Vagina (tissue), 2 donors: ENCODE data around the gene DPYD. TPM values are rescaled to one million over a fixed set of nuclear protein-coding genes. Genes with fewer than 3 reads are reported as not detected.

Source experiments
- DNase-seq, 2 donors: peaks; one replicate each; pipeline ENCODE4 v3.0.0-alpha.2; 2017; ENCODE audit errors: extremely low spot score in 2 of 2
- H3K27ac ChIP-seq: fragments of 200-600 bp; sonication (generic); one replicate; pipeline ENCODE4 v1.5.1; 2019
- H3K27me3 ChIP-seq: fragments of 200-600 bp; sonication (generic); one replicate; pipeline ENCODE4 v1.5.1; 2019
- H3K36me3 ChIP-seq, 2 donors: fragments of 200-600 bp; sonication (generic); one replicate each; pipeline ENCODE4 v1.5.1; 2017 to 2019
- H3K4me1 ChIP-seq: fragments of 200-600 bp; sonication (generic); one replicate; pipeline ENCODE4 v1.5.1; 2019
- H3K4me3 ChIP-seq, 2 donors: fragments of 200-600 bp; sonication (generic); 1 replicate in 1 of 2; 2 replicates in 1 of 2; pipeline ENCODE4 v1.5.1; 2016 to 2019
- H3K9me3 ChIP-seq: fragments of 200-600 bp; sonication (generic); one replicate; pipeline ENCODE4 v1.5.1; 2019
- POLR2A ChIP-seq, 2 donors: fragments of 450-650 bp; IDR thresholded peaks; one replicate each; pipeline ENCODE4 v1.6.1; 2017; ENCODE audit warnings: antibody characterized with exemption in 2 of 2, mild to moderate bottlenecking in 2 of 2, moderate library complexity in 2 of 2
- POLR2AphosphoS5 ChIP-seq, 2 donors: sonication (generic); formaldehyde crosslinking; IDR thresholded peaks; one replicate each; pipeline ENCODE4 v1.9.0; 2017; ENCODE audit warnings: antibody characterized with exemption in 2 of 2, mild to moderate bottlenecking in 2 of 2, low read depth in 1 of 2; ENCODE audit not compliant: insufficient read depth in 1 of 2
- intact Hi-C: fragments of 100-400 bp; cut with DNase I; formaldehyde crosslinking; loops from one replicate; pipeline ENCODE4 v1.15.1; 2023
- total RNA-seq: library from RNA; depleted of rRNA; stranded (reverse); fragments of >200 nt; gene quantifications from one replicate; pipeline ENCODE4 v1.2.3, GENCODE V29; 2016
- TF ChIP-seq, protein P1 (sequence below), 3 experiments: fragments of 450-650 bp in 2 of 3; fragments of 200-600 bp in 1 of 3; sonication (generic) in 1 of 3; IDR thresholded peaks; one replicate each; pipeline ENCODE4 v1.5.1; 2017 to 2019; ENCODE audit warnings: antibody characterized with exemption in 3 of 3, mild to moderate bottlenecking in 2 of 3, moderate library complexity in 2 of 3

The DPYD gene
- total RNA-seq, 1 donor from 2014 or later = 45.7 TPM

DNA sequence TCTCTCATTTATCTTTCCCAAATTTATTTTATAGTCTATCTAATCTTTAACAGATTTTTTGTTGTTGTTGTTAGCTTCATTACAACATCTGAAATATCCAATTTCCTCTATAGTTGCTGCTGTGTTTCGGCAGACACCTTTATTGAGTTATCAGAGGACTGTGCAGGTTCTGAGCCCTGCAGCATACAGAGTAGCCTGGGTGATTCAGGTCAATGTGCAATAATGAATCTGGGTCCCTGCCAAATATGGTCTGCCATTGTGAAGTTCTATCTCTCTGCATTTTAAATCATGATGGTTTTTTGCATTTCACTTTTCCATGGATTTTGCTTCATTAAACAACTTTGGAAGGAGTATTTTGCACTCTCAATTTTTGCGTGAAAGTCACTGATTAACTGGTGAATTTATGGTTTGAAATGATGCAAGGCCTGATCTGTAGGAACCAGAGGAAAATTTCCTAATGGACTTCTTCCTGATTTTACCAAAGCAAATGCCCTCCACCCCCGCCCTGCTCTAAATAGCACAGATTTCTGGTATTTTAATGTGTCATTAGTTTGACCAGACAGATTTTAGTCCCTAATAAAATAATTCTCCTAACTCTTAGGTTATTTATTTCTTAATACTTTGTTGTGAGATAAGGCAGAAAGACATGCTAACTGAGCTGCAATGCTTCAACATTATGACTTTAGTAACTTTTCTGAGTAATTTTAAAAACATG, 797.0 kb downstream of the DPYD start:
- no peaks in the 10 kb centered on the region for H3K27me3 ChIP-seq
- peaks cover 10% of the 10 kb centered on the region for H3K4me1 ChIP-seq
- TF ChIP-seq POLR2AphosphoS5 (IDR thresholded peaks at IDR 0.05; ENCODE audit: insufficient read depth in 1 of 2, low read depth in 1 of 2) (no peak), POLR2A (IDR thresholded peaks at IDR 0.05) (no peak)
- TF ChIP-seq, protein P1, sequence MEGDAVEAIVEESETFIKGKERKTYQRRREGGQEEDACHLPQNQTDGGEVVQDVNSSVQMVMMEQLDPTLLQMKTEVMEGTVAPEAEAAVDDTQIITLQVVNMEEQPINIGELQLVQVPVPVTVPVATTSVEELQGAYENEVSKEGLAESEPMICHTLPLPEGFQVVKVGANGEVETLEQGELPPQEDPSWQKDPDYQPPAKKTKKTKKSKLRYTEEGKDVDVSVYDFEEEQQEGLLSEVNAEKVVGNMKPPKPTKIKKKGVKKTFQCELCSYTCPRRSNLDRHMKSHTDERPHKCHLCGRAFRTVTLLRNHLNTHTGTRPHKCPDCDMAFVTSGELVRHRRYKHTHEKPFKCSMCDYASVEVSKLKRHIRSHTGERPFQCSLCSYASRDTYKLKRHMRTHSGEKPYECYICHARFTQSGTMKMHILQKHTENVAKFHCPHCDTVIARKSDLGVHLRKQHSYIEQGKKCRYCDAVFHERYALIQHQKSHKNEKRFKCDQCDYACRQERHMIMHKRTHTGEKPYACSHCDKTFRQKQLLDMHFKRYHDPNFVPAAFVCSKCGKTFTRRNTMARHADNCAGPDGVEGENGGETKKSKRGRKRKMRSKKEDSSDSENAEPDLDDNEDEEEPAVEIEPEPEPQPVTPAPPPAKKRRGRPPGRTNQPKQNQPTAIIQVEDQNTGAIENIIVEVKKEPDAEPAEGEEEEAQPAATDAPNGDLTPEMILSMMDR (IDR thresholded peaks at IDR 0.05) = no peak
- no peaks in the 10 kb centered on the region for H3K36me3 ChIP-seq
- H3K9me3 ChIP-seq = no peaks in the 10 kb centered on the region
- DNase-seq = no peak
- intact Hi-C loops = no loop called here
- no peak overlapping the region for H3K27ac ChIP-seq
- no peak overlapping the region for H3K4me3 ChIP-seq

DNA sequence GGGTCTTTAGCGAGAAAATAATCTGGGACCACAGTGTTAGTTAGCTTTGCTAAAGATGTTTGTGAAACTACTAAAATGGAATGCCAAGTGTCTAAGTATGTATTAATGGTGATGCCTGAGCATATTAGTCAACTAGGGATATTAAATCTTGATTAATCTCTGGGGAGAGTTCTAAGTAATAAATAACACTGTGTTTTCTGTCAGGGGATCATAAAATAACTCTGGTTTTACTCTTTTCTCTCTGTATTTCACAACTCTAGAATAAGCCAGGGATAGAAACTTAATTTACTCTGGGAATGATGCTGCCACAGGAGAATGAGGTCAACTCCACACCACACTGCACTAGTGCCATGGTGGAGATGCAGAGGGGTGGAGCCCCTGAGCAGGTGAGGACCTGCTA, 800.0 kb downstream of the DPYD start:
- Histone ChIP-seq H3K4me1 (peaks cover 10% of the 10 kb centered on the region), H3K27ac (no peak overlapping the region), H3K4me3 (no peak overlapping the region), H3K9me3 (no peaks in the 10 kb centered on the region), H3K27me3 (no peaks in the 10 kb centered on the region), H3K36me3 (no peaks in the 10 kb centered on the region)
- TF ChIP-seq POLR2AphosphoS5 (IDR thresholded peaks at IDR 0.05; ENCODE audit: insufficient read depth in 1 of 2, low read depth in 1 of 2) (no peak), POLR2A (IDR thresholded peaks at IDR 0.05) (no peak)
- TF ChIP-seq, protein P1 (IDR thresholded peaks at IDR 0.05) = no peak
- intact Hi-C loops = no loop called here
- DNase-seq = no peak

DNA sequence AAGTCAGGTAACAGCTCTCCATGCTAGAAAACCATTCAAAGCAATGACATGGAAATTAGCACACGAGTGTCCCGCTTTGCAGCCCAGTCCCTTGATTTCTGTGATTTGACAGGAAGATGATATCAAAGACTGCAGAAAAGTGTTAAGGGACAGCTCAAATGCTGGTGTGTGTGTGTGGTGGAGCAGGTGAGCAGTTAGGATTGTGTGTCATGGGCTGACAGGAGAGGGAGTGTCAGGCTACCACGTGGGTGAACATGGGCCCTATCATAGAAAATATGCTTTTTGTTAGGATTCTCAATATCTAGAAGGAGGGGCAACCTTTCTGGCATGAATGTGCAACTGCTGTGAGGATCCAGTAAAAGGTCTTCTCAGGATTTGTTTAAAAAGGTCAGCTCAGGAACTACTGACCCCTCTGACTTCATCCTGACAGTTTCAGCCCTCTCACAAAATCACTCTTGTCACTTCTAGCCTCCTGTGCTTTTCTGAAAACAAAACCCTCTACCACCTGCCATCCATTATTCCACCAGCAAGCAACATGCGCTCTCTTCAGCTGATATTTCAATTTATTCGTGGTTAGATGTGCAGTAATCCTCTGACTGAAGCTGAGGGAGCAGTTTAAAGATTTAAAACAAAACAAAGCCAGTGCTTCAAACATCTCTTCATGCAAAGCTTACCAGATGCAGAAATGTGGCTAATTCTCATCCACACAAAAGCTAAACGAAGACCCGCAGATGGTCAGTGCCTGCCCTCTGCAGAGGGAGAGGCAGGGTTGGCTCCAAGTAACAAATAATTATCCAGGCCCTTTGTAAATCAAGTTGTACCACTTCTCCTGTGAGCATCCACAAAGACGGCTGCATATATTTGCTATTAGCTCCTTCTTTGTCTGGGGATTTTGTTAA, 801.3 kb downstream of the DPYD start:
- Histone ChIP-seq H3K36me3 (no peaks in the 10 kb centered on the region), H3K4me3 (no peak overlapping the region), H3K27ac (no peak overlapping the region), H3K27me3 (no peaks in the 10 kb centered on the region), H3K4me1 (peaks cover 6% of the 10 kb centered on the region), H3K9me3 (no peaks in the 10 kb centered on the region)
- intact Hi-C loops = no loop called here
- TF ChIP-seq POLR2A (IDR thresholded peaks at IDR 0.05) = no peak
- TF ChIP-seq, protein P1 (IDR thresholded peaks at IDR 0.05) = no peak
- TF ChIP-seq POLR2AphosphoS5 (IDR thresholded peaks at IDR 0.05; ENCODE audit: insufficient read depth in 1 of 2, low read depth in 1 of 2) = no peak
- no peak for DNase-seq

DNA sequence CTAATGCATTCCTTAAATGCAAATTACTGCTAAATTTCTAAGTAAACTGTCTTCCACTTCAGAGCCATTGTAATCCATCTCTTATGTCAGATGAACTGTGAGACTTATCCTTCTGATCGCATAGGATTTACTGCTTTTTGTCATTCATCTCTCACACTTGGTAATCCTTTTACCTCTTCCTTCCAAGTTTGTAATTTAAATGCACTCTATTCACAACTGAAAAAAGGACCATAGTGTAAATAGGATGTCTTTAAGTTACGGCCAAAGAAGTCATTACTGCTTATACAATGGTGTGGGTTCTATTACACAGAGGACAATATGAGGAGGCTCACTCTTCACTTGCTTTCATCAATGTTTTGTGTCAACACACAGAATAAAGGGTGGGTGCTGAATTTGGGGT, 806.0 kb downstream of the DPYD start:
- H3K27ac ChIP-seq = no peak overlapping the region
- H3K27me3 ChIP-seq = no peaks in the 10 kb centered on the region
- intact Hi-C loops = no loop called here
- TF ChIP-seq POLR2A (IDR thresholded peaks at IDR 0.05) (no peak), POLR2AphosphoS5 (IDR thresholded peaks at IDR 0.05; ENCODE audit: insufficient read depth in 1 of 2, low read depth in 1 of 2) (no peak)
- TF ChIP-seq, protein P1 (IDR thresholded peaks at IDR 0.05) = no peak
- H3K9me3 ChIP-seq = no peaks in the 10 kb centered on the region
- no peak overlapping the region for H3K4me3 ChIP-seq
- DNase-seq = no peak
- H3K36me3 ChIP-seq = no peaks in the 10 kb centered on the region
- no peaks in the 10 kb centered on the region for H3K4me1 ChIP-seq
